Superior temporal gyrus (tissue), 1 donor: ENCODE data around the gene NDNF.

Source experiments
- DNase-seq: peaks from one replicate; pipeline ENCODE4 v3.0.0-alpha.2; 2016; ENCODE audit errors: extremely low spot score

Gene NDNF, protein sequence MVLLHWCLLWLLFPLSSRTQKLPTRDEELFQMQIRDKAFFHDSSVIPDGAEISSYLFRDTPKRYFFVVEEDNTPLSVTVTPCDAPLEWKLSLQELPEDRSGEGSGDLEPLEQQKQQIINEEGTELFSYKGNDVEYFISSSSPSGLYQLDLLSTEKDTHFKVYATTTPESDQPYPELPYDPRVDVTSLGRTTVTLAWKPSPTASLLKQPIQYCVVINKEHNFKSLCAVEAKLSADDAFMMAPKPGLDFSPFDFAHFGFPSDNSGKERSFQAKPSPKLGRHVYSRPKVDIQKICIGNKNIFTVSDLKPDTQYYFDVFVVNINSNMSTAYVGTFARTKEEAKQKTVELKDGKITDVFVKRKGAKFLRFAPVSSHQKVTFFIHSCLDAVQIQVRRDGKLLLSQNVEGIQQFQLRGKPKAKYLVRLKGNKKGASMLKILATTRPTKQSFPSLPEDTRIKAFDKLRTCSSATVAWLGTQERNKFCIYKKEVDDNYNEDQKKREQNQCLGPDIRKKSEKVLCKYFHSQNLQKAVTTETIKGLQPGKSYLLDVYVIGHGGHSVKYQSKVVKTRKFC

DNA sequence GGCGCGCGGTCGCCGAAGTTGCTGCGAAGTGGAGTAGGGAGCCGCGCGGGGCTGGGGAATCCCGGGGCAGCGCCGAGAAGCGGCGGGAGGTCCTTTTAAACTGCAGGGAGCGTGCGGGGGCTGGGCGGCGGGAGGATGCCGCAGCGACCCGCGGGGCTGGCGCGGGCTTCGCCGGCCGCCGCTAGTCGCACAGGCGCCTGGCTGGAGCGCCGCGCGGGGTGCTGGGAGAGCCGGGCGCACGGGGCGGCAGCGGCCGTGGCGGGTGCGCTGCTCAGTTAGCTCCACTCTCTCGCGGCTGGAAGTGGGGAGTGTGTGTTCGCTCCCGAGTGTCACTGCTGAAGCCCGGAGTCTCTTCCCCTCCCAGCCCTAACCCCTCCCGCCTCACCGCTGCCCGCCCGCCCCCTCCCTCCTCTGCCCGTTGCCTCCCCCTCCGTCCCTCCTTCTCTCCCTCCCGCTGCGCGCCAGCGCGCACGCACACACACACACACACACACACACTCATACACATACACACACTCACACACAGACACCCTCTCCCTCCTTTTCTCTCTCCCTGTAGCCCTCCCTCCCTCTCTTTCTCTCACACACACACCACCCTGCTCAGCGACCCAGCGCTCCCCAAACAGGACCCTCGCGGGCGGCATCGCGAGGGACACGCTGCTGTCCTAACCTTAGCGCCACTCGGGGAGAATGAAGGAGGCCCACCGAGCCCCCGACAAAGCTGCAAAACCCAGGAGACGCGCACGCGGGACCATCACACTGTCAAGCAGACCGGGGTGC lies at the start of gene NDNF:
Gene NDNF (minus strand): TSS at position 312 of the 780 bp plus-strand sequence. CDS start 26,698 bp downstream, outside the sequence.
- no peak for DNase-seq

DNA sequence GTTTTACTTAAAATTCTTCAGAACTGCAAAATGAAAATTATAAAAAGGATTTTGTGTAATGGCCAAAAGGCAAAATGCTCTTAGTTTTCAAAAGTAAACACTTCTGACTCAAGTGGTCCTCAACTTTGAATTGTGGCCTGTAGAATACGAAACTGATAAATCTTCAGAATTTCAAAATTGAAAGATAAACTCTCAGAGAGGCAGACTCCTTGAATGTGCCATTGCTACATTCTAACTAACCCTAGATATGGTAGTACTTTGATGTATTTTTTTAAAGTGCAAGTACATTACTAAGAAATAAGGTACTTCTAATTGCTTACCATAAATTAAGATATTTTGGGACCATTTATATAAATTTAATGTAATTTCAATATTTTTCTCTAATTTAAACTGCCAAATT lies 47.4 kb upstream of the NDNF start:
- DNase-seq = no peak

DNA sequence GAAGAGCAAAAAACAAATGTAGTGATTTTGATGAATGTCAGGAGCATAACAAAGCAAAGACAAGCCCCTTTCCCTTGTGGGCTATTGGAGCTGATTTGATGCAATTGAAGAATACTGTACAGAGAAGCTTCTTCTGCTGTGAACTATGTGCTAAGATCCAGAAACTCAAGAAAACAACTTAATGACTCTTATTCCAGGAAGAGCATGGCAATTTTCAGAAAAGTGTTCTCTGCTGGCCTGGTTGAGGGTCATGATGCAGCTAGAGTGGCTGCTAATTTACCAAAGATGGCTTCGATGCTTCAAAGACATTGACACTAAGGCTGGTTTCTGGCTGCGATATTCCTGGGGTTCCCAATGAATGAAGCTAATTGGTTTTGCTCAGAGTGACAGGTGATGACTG lies 46.0 kb upstream of the NDNF start:
- no peak for DNase-seq

DNA sequence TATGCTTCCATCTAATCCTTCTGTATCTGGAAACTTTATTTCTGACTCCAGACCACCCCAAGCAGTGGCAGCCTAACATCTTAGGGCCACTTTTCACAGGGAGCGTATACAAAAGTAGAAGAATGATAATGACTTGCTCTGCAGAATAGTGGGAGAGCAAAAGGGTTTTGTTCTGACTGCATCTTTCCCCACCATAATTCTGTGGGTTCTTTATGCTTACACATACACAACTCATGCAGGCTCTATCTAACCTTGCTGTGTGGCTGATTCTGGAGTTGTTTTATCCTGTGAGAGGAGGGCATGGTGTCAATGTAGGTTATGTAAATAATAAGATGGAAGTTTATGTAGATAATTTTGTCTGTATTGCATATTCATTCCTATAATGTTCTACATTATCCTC lies 42.4 kb upstream of the NDNF start:
- no peak for DNase-seq

DNA sequence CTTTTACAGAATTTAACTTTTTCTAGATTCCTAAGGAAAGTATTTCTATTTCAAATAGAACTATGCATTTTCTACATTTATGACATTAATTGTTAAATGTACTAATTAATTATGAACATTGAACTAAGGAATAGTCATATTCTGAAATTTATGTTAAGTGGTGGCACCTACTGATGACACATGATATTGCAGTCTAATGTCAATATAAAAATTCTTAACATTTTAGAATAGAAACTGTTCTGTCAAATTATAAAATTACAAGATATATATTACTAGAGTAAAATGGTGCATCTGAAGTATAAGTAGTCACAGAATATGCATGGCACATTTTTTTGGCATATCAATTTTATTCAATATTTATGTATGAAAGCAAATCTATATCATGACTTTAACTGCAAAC lies 40.2 kb upstream of the NDNF start:
- DNase-seq = no peak

DNA sequence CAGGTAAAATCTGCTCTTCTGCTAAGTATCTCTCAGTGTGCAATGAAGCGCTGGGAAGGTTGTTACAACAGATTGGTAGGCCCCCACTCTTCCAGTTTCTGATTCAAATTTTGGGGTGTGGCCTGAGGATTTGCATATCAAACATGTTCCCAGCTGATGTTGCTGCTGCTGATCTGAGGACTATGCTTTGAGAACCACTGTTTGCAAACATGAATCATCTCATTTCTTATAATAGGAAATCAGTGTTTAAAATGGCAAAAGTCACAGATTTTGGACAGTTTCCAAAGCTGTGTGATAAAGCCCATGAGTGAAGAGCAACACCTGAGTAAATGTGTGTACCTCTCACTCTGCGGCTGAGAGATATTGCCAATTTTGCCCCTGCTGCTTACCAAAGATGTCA lies 36.2 kb upstream of the NDNF start:
- DNase-seq = no peak

DNA sequence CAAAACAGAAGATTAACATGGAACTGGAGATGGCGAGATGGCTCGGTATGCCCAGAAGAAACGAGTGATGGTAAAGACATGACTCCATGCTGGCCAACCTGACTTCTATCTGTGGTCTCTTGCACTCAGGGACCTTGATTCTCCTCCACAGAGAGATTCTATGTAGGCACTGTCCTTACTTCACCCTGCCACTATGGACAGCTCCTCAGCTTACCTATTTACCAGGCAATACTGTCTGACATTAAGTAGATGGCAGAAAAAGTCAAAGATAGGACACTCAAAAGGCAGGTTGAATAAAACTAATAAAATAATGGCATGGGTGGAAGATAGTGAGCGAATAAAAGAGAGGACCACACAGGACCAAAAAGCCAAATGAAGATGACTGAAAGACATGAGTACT lies 35.2 kb upstream of the NDNF start:
- no peak for DNase-seq

DNA sequence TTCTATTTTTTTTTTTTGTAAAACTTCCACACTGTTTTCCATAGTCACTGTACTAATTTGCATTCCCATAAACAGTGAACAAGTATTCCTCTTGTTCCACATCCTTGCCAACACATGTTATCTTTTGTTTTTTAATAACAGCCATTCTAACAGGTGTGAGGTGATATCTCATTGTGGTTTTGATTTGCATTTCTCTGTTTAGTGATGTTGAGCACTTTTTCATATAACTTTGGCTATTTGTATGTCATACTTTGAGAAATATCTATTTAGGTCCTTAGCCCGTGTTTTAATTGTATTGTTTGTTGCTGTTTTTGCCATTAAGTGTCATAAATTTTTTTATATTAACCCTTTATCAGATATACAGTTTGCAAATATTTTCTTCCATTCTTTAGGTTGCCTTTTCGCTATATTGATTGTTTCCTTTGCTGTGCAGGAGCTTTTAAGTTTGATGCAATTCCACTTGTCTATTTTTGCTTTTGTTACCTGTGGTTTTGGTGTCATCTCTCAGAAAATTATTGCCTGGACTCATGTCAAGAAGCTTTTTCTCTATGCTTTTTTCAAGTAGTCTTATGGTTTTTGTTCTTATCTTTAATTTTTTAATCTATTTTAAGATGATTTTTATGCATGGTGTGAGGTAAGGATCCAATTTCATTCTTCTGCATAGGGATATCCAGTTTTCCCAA lies 27.9 kb upstream of the NDNF start:
- DNase-seq = no peak

DNA sequence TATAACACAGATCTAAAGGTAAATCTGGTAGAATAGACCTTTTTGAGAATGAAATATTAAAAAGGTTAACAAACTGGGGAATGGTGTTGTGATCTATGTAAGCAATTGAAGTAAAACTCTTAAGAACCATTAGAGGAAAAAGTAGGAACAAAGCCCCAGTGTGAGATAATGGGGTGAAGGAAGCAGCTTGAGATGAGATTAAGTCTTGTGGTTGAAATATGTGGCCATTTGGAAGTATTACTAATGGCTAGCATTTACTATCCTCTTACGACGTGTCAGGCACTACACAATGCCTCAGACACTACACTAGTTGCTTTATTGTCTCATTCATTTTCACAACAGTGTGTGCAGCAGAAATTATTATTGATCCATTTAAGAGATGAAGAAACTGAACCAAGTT lies 25.9 kb upstream of the NDNF start:
- DNase-seq = no peak

DNA sequence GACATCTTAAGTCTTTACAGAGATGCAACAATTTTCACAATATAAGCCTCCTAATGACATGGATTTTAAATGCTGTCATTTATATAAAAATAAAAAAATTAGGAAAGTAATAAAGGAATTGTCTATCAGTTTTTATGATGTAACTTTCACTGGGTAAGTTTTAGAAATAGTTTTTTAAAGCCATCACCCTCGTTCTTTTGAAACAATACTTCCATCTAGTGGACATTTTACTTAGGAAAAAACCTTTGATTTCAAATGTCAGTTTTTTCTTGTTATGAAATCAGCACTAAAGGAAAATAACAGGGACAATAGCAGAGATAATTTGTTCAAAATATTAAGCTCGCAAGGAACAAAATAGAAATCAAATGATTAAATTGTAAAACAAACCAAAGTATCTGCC lies 24.3 kb upstream of the NDNF start:
- DNase-seq = peak; percentile 82

DNA sequence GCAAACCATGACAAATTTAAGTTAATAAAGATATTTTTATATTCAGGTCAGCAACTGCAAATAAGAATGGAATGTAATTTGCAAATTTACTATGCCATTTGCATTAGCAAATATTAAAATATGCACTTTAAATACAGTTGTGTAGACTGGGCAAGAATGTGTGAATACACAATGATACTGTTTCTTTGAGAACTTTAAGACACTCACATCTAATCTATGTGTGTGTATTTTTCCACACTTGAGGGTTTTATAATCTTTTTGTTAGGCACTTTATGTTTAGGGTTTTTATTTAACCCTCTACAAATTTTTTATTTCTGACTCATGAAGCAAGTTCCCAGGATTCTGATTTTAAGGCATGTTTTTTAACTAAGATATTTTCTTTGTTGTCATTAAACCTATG lies 23.9 kb upstream of the NDNF start:
- DNase-seq = no peak

DNA sequence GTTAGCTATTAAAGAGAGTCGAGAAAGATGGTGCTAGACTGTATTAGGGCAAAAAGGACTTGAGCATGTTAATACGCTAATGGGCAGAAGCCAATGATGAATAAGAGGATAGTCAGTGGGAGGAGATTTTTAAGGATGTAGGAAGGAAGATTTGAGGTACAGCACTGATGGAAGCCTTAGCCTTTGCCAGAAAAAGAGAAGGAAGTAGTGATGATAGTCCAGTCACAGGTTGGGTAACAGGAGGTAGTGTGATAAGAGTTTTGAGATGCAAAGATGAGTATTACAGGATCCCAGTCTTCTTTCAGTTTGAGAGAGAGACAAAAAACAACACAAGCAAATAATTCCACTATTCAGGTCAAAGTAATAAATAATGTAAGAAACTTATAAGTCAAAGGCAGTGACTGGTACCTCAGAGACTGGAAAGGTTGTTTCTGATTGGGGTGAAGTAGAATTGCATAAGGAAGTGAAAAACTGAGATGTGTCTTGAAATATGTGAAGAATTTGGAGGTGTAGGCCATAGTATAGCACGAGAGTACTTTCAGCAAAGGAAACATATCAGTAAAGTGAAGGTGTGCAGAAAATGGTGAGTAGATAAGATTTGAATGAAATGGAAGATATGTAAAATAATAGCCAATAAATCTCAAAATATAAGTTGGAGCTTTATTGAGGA lies 22.1 kb upstream of the NDNF start:
- DNase-seq = no peak

DNA sequence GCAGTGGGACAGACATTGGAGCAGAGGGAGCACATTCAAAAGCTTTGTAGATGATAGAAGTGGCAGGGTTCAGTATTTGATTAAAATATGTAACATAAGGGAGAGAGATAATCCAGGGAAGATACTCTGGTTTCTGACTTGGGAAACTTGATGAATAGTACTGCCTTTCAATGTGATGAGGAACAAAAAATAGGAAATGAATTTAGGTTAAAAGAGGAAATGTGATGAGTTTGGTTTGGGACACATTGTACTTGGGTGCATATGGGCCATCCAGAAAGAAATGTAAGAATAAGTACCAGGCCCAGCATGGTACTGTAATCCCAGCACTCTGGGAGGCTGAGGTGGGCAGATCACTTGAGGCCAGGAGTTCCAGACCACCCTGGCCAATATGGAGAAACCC lies 20.9 kb upstream of the NDNF start:
- no peak for DNase-seq

DNA sequence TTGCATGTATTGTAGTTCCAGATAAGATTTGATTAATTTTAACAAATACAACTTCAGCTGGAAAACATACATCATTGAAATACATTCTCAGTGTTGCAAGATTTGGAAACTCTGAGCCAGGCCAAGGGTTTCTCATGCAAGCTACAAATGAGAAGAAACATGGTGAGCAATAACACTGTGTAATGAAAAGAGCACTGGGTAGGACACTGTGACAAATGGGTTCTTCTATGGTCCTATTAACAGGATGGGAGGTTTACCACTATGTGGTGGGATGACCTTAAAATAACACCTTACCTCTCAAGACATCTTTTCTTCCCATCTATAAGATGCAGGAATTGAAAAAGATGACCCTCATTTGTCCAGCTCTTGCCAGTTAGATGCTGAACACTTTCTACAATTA lies 19.6 kb upstream of the NDNF start:
- DNase-seq = no peak

DNA sequence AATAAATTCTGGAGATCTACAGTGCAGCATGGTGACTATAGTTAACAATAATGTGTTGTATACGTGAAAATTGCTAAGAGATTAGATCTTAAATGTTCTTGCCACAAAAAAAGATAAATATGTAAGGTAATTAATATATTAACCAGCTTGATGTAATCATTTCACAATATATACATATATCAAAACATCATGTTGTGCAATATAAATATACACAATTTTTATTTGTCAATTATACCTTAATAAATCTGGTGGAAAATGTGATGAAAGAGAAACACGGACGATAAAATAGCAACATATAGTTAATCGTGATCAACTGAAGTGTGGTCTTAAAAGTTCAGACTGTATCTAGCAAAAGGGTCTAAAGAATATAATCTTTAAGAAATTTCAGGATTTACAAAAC lies 16.5 kb upstream of the NDNF start:
- DNase-seq = no peak

DNA sequence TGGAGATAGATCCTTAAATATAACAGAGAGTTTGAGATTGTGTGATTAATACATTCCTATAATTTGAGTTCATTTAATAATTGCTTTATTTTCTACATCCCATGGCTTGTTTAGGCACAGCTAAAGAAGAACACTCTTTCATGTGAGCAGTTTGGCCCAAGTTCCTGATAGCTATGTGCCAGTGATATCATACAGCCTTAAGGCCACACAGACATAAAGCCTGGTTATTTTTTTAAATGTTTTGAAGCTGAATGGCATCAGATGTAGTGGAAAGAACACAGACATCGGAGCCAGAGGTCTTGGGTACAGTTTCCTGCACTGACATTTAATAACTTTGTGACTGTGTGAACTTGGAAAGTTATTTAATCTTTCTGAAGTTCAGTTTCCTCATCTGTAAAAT lies 7.0 kb upstream of the NDNF start:
- DNase-seq = no peak

DNA sequence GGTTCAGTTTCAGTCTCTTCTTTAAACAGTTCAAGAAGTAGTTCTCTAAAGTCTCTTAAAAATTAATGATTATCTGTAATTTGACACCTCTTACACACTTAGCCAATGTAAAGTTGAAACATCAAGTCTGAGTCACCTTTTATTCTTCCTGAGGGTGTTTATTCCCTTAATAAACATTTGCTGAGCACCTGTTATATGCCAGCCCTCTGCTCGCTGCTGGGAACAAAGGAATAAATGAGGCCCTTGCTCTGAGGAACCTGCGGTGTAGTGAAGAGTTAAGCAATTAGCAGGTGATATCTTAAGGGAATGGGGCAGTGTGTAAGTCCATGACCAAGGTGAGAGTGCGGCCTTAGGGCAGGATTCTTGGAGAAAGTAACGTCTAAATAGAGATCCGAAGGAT lies 5.2 kb upstream of the NDNF start:
- DNase-seq = no peak

DNA sequence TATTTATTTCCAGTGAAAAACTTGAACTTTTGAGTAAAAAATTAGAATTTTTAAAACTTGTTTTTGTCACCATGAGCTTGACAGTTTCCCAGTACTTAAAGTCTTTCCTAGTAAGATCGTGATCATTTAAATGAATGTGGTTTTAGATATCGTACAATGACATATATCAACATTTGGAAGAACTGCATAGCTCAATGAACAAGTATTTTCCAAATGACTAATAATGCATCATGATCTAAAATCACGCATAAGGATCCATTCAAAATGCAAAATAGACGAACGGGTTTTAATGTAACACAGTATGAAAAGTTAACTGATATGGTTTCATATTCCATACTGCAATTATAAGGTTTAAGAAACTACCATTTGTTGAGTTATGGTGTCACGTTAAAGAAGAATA lies 4.1 kb upstream of the NDNF start:
- no peak for DNase-seq

DNA sequence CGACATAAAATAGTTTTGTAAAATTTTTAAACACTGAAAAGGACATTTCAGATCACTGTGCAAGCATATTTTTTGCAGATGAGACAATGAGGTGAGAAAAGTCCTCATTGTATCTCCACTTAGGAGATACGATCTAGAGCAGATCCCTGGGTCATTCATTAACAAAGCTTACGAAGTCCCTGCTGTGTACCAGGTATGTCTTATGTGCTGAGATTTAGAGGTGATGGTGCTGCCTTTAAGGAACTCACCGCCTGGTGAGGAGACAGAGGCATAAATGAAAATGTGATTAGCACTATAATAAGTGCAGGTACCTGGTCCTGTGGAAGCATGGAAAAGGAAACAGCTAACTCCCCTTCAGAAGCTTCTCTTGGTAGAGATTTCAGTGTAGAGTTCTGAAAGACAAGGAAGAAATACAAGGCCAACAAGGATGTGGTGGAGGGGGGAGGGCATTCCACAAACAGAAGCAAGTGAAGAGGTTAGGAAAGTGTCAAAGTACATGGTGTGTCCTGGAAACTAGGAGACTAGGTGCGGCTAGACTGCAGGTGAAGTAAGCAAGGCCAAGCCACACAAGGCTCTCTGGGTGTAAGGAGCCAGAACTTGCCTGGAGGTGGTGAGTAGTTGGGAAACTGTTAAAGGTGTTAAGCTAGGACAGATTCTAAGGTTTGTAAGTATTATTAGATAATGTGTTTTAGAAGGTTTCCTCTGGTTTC lies 1.5 kb upstream of the NDNF start:
- no peak for DNase-seq

DNA sequence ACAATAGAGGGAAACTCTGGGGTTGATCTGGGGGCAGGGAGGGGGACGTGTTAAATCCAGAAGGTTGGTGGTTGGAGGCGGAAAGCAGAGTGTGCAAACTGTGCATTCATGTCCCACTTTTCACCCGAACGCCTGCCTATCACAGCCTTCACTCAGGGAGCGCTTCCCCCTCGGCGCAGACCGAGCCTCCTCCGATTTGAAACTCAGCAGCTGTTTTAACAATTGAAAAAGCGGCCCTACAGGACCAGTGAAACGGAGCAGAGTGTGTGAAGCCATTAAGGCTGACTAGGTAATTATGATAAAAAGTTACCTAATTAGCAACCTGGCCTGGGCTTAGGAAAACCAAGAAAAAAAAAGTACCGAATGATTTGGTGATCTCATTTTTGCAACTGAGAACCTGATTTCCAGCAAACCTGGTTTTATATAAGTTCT lies 685 bp upstream of the NDNF start:
- no peak for DNase-seq

DNA sequence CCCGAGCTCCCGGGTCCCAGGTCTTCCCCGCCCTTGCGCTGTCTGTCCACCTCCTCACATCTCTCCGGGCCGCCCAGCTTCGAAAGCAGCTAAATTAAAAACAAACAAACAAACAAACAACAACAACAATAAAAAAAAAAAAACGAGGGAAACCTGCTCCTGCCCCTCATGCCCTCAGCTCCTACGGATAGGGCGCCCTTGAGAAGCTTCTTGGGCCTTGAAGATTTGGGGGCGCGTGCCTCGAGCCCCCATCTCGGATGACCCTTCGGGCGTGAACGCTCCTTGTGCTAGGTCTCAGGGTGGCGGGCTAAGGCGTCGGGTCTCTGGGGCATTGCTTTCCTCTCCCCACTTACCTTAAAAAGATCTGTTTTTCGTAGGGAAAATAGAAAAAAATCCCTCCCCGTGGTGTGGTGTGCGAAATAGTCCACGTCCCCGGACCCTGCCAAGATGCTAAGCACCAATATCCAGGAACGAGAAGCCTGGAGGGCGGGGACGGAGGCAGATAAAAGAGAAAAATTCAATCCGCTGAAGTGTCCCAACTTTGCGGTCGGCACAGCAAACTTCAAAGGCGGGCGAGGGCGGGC lies 603 bp downstream of the NDNF start:
- DNase-seq = no peak
